Gastrocnemius medialis (tissue), 4 donors: ENCODE measurements around the gene ANO9.

Source experiments
- CTCF ChIP-seq, 5 experiments: fragments of 450-650 bp in 3 of 5; fragments of 200-600 bp in 2 of 5; sonication (generic) in 2 of 5; IDR thresholded peaks in 4 of 5; conservative IDR thresholded peaks in 1 of 5; 1 replicate in 4 of 5; 2 replicates in 1 of 5; pipeline ENCODE4 v1.5.1; 2016 to 2019; ENCODE audit warnings: antibody characterized with exemption in 5 of 5, mild to moderate bottlenecking in 3 of 5, moderate library complexity in 3 of 5
- POLR2A ChIP-seq, 2 donors: fragments of 450-650 bp; IDR thresholded peaks; one replicate each; pipeline ENCODE4 v1.6.1; 2017; ENCODE audit warnings: antibody characterized with exemption in 2 of 2, mild to moderate bottlenecking in 2 of 2, moderate library complexity in 2 of 2

GRCh38 chr11:441418-442274, at the start of gene ANO9:
- no peak for TF ChIP-seq CTCF (IDR thresholded peaks at IDR 0.05 in 4 of 5, conservative IDR thresholded peaks at IDR 0.05 in 1 of 5)
- TF ChIP-seq POLR2A (IDR thresholded peaks at IDR 0.05), result no peak
